GM18867 (cell line): ENCODE results near the gene RNFT2.

ENCODE experiments used
- ATAC-seq: cut with Tn5 transposase; IDR thresholded peaks from one replicate; pipeline ENCODE4 v1.9.1; 2021; ENCODE audit warnings: mild to moderate bottlenecking, moderate library complexity; ENCODE audit not compliant: unreplicated experiment

RNFT2 gene, protein sequence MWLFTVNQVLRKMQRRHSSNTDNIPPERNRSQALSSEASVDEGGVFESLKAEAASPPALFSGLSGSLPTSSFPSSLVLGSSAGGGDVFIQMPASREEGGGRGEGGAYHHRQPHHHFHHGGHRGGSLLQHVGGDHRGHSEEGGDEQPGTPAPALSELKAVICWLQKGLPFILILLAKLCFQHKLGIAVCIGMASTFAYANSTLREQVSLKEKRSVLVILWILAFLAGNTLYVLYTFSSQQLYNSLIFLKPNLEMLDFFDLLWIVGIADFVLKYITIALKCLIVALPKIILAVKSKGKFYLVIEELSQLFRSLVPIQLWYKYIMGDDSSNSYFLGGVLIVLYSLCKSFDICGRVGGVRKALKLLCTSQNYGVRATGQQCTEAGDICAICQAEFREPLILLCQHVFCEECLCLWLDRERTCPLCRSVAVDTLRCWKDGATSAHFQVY

GRCh38 chr12:116737774-116738657 lies at the start of gene RNFT2, which contains the start of gene SPRING1:
TSS of gene RNFT2 (plus strand) at chr12:116738315. CDS start at chr12:116740498, 2,183 bp downstream.
TSS of gene SPRING1 (minus strand) at chr12:116738069. CDS start at chr12:116737900, 169 bp downstream.
- ATAC-seq, result peak; percentile 96

- ATAC-seq, result no peak
These were observed 48.6 kb upstream of the RNFT2 start for GRCh38 chr12:116689521-116689920.

DNA sequence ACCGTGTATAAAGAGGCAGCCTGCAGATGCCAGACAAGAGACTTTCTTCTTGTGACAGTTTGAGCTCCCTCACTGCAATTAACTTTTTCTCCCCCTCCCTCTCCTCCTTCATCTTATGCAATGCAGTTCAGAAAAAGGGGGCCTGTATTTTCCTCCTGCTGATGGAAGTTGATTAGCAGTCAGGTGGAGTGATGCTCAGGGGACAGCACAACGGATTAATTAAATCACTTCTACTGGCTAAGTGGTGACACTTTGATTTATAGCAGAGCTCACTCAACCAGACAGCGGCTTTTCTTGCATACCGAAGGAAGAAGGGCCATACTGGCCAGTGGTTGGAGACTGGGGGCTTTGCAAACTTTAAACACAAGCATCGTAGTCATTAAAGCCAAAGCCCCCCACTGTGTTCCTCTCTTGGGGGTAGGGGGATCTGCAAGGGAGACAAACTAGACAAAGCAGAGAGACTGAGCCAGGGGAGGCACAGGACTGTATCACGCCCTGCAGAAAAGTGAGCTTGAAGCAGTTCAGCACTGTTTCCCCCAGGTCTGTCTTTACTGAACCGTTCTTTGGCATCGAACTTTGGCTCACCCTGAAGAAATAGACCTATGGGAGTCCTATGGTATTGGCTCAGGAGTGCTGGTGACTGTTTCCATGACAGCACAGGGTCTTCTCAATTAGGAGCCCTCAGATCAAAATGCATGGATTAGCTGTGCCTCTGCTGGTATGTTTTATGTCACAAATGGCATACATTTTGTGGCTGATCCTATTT lies 48.0 kb upstream of the RNFT2 start:
- no peak for ATAC-seq

GRCh38 chr12:116691205-116691604 lies 46.9 kb upstream of the RNFT2 start:
- no peak for ATAC-seq

GRCh38 chr12:116691636-116692035 lies 46.5 kb upstream of the RNFT2 start:
- no peak for ATAC-seq

DNA sequence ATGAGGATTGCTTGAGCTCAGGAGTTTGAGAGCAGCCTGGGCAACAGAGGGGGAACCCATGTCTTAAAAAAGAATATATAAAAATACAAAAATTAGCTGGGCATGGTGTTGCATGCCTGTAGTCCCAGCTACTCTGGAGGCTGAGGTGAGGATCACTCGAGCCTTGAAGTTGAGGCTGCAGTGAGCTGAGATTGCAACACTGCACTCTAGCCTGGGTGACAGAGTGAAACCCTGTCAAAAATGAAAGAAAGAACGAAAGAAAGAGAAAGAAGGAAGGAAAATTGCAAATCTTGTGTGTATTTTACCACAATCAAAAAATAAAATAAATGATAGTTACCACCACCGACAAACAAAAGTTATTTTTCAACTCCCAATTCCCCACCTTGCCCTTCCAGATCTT lies 45.5 kb upstream of the RNFT2 start:
- ATAC-seq, result no peak

GRCh38 chr12:116693286-116694227 lies 44.6 kb upstream of the RNFT2 start:
- ATAC-seq, result no peak

- no peak for ATAC-seq
These were observed 43.3 kb upstream of the RNFT2 start for GRCh38 chr12:116694653-116695463.

DNA sequence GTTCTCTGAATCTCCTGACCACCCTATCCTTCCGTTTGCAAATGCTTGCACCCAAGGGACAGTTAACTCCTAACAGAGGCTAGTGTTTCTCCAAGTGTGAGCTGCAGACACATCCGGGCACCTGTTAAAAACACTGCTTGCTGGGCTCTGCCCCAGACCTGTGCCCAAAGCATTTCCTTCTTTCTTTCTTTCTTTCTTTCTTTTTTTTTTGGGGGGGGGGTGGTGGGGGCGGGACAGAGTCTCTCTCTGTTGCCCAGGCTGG lies 42.7 kb upstream of the RNFT2 start:
- no peak for ATAC-seq

- ATAC-seq, result no peak
These were observed 40.8 kb upstream of the RNFT2 start for GRCh38 chr12:116697305-116697704.

- no peak for ATAC-seq
These were observed 40.4 kb upstream of the RNFT2 start for GRCh38 chr12:116697716-116698115.

DNA sequence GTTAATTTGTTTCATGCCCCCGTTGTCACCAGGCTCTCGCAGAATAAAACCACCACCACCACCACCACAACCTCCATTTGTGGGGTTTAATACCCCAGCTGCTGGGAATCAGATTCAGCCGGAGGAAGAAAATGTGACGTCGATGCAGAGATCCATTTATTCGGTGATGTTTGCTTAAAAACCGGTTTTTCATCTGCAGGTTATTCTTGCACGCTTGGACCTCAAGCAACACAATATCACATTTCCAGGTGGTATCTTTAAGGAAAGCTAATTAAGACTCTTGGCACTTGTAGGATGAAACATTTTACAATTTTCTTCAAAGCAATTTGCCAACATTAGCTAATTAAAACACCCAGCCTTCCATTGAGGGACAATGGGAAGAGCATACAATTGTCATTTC lies 40.0 kb upstream of the RNFT2 start:
- no peak for ATAC-seq

GRCh38 chr12:116698554-116699075 lies 39.5 kb upstream of the RNFT2 start:
- no peak for ATAC-seq

DNA sequence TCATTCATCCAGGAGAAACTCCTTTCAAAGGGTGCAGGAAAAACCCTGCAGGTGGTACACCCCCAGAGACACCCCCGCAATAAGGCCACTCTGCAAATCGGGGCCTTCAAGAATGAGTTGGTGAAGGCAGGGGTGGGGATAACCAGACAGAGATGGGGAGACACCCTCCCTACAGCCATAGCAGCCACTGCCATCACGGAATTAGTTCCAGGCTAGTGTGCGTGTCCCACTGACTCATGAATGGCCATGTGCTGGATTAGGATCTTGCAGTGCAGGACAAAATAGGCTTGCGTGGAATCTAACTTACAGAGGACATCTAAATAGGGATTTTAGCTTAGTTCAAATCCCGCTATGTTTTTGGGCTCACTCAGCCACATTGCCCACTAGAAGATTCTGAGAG lies 38.0 kb upstream of the RNFT2 start:
- ATAC-seq, result no peak

GRCh38 chr12:116701432-116701831 lies 36.7 kb upstream of the RNFT2 start:
- ATAC-seq, result no peak

- ATAC-seq, result peak; percentile 47
These were observed 34.8 kb upstream of the RNFT2 start for GRCh38 chr12:116703214-116703795.

GRCh38 chr12:116707751-116708150 lies 30.4 kb upstream of the RNFT2 start:
- no peak for ATAC-seq

DNA sequence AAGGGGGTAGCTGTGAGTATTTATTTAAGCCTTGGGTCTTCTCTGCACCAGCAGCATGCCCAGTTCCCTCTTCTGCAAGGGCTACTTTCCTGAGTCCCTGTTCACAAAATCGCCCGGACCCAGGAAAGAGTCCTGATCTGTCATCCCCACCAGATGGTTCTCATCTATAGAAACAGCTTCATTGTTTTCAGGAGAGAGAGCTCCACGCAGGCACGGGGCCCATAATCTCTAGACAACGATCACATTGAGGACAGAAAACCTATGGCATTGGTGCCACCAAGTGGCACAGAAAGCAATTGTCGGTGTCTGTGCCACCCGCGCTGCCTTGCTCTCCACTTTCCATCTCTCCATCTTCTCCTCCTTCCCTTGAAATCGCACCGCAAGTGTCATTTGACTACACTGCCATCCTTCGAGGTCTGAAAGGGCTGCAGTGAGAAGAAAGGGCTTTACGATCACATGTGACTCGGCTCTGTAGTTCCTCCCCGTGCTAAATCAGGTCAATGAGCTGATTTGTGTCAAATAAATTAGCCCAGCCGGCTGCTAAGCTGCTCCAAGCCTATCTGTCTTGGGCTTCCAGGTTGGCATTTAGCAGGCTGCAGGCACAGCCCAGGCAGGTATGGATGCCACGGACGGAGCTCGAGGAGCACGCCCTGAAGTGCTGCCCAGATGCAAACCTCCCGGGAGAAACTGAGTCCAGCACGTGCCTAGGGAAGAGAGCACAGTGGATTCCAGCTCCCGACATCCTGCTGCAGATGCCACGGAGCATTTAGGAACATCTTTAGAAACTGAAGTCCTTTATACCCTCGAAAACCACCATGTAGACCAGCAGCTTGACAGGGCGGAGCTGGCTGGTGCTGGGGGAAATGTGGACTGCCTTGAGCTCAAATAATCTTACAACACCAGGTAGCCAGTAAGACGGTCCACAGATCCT lies 29.0 kb upstream of the RNFT2 start:
- ATAC-seq, result peak; percentile 65
